PC-9 (cell line): ENCODE data around the gene ATP13A3.

Experiments
- CTCF ChIP-seq: fragments of 200-600 bp; sonication (generic); conservative IDR thresholded peaks from 2 replicates; pipeline ENCODE4 v1.6.1; 2017; ENCODE audit warnings: mixed run types, antibody characterized with exemption, mild to moderate bottlenecking, moderate library complexity
- EZH2 ChIP-seq: fragments of 200-600 bp; sonication (generic); IDR thresholded peaks from 2 replicates; pipeline ENCODE4 v1.8.0; 2017; ENCODE audit warnings: antibody characterized with exemption, low read depth

GRCh38 chr3:194443901-194444300, 42.9 kb downstream of the ATP13A3 start:
- TF ChIP-seq CTCF (no peak), EZH2 (no peak)
